AG20443 (cell line): Measurements from ENCODE around the gene IQCC.
"Not testable (repeated sequence)": the region's sequence is repeated elsewhere in the genome, so short reads cannot be mapped to it uniquely, and the experiment has no call there.

Source experiments
- DNase-seq: peaks from one replicate; pipeline ENCODE4 v3.0.0; 2012; ENCODE audit warnings: low spot score, mixed read lengths

Gene IQCC

DNA sequence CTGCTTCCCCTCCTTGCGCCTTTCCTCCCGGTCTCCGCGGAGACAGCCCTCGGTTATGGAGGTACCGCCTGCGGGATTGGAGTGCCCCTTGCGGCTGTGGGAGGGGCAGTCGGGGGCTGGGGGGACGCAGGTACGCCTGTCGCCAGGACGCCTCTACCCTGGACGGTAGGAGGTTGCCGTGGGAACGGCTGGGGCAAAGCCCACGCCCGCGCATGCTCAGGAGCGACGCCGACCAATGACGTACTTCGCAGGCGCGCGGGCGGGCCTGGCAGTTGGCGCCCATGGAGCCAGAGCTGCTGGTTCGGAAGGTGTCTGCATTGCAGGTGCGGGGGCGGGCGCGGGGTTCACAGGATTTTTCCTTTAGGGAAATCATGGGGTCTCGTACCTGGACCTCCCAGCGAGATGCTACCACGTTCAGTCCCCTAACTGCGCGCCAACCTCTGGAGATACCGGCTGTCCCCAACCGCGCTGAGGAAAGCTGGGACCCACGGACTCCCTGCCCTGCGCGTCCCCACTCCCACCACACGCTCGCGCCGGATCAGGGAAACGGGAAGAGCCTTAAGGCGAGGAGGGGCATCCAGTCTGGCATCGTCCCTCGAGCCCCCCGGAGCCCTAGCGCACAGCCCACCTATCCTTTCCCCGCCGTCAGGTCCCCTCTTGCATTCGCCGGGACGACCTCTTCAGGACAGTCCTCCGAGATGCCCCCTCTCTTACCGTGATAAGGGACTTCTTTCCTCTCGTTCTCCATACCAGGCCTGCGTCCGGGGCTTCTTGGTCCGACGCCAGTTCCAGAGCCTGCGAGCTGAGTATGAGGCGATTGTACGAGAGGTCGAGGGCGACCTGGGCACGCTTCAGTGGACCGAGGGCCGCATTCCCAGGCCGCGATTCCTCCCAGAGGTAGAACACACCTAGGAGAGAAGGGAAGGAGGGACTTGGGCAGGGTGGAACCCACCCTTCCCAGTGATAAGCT is at the start of gene IQCC:
Gene IQCC, plus strand, starts transcription at position 271 of the 970 bp plus-strand sequence. Its CDS starts 11 bp downstream, at position 282.
- DNase-seq, result peak; percentile 98

DNA sequence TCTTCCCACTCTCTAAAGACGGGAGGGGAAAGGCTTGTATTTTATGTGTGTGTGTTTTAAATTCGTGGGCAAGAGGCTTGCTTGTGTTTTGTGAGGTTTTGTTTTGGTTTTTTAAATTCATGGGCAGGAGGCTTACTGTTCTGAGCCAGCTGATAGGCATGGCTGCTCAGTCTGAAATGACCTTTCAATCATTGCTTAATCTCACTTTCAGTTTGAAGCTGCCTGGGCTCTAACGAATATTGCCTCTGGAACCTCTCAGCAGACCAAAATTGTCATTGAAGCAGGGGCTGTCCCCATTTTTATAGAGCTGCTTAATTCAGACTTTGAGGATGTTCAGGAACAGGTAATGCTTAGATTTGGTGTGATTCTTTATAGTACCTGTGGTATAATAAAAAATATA is 46.3 kb upstream of the IQCC start:
- DNase-seq, result no peak

DNA sequence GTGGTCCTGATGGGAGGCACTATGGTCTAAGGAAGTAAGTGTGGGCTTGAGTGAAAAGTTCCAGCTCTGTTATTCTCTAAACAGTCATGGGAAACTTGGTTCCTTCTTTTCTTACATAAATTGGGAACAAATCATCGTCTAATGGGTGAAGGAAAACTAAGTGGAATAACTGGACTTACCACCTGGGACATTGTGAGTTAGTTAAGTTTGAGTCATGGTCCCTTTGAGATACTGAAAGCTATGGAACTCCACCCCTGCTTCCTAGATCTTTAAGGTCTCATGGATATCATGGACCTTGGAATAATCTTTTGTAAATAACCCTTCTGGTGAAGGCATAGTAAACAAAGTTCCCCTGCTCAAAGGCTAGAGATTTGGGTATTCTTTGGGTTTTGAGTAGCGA is 42.1 kb upstream of the IQCC start:
- no peak for DNase-seq

DNA sequence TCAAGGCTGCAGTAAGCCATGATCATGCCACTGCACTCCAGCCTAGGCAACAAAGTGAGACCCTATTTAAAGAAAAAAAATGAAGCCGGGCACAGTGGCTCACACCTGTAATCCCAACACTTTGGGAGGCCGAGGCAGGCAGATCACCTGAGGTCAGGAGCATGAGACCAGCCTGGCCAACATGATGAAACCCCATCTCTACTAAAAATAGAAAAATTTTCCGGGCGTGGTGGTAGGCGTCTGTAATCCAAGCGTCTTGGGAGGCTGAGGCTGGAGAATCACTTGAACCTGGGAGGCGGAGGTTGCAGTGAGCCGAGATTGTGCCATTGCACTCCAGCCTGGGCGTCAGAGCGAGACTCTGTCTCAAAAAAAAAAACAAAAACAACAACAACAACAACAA is 39.8 kb upstream of the IQCC start:
- not testable (repeated sequence) for DNase-seq

DNA sequence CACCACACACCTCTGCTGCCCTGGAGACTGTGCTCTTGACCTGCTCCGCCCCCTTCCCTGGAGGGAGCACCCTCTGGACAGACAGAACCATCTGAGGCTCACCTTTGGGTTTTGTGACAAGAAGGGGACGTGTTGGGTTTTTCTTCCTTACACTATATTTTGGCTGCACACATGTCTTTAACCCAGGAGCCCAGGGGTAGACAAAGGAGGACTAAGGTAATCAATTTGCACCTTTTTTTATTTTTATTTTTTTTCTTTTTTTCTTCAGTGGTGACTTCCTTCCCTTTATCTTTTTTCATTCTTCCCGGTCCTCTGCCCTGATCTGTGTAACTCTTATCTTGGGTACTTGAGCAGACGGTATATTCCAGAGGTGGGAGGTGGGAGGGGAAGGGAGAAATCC is 34.5 kb upstream of the IQCC start:
- DNase-seq, result no peak

DNA sequence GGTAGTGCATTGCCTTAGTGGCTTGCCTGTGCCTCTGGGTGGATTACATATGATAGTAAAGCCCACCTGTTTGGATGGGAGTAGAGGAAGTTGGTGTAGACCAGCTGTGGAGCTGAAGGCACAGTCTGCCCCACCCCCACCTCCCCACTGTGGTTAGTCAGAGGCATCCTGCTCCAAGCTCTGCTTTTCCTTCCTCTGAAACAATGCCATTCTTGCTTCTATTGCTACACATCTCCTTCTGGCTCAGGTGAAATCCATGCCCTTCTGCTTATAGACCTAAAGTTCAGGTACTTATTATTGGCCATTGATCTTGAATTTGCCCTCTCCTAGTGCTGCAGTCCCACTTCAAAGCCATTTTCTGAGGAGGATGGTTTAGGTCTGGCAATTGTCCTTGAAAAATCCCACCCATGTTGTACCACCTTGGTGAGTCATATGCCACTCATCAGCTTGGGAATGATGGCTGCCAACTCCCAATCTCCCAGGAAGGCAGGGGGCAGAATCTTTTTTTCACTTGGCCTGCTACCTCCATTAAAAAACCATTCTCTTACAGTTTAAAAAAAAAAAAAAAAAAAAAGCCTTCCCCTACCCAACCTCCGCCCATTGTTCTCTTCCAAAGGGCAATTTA is 32.7 kb upstream of the IQCC start:
- DNase-seq, result peak; percentile 25

DNA sequence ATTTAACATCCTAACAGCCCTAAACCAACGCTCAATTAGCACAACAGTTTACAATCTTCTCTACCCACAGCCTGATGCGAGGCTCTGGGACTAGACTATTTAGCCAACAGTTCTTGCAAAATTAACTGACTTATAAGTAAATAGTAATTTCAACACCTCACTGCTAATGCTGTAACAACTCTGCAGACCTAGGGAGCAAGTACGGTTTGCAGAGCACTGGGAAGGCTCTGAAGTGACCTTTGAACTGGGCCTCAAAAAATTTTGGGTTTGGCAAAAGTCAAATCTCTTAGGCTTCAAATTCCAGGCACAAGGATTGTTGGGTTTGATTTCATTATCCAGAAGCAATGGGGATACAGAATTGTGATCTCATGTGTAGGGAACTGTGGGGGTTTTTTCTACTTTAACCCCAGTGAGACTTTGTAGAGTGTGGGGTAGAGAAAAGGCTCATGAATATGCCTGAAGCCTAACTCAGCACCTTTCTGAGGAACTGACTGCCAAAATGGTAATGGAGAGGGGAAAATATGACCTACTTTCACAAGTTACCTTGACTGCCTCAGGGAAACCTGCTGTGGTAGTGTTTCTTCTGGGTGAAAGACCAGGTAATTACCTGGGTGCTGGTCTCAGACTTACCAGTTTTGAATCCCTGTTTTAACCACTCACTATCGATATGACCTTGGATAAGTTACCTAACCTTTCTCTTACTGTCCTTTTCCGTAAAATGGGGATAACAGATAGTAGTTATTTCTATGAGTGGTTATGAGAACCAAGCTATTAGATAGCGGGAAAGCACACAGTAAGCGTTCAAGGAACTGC is 26.9 kb upstream of the IQCC start:
- no peak for DNase-seq

DNA sequence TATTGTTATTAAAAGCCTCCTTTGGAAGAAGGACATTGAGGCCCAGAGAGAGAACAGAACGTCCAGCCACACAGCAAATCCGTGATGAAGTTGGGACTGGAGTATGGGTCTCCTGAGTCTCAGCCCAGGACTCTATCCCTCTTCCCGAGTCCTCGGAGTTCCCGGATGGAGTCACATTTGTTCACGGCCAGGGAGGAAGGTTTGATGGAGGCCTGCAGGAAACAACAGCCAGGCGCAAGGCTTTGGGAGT is 26.4 kb upstream of the IQCC start:
- no peak for DNase-seq

DNA sequence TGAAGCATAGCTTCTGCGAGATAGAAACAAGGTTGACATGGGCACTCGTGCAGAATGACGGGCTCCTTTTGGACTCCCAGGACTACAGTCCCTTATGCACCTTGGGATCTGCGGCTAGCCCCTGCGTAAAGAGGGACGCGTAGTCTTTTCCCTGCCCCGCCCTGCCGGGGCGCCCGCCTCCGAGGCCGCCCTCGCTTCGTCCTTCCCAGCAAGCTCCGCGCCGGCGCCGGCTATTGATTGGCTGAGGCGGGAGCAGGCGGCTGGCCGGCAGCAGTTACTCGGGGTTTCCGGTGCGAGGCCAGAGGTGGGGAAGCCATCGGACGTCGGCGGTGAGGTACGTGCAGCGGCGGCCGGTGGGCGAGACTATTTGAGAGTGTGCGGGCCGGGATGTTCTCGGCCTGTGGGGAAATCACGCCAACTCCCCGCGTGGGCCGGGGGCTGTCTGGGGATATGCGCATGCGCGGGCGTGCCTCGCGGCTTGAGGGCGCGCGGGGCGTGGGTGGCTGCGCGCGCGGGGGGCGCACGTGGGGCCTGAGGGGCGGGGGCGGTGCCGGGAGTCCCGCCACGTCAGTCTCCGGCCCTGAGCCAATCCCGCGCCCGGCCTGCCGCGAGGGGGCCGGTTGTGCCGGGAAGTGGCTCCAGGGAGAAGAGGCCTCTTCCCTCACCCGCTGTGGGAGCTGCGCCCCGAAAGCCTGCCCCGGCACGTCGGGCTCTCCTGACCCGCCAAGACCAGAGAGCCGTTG is 25.9 kb upstream of the IQCC start, which contains the start of gene TXLNA:
Gene TXLNA, plus strand, starts transcription at position 233 of the 743 bp plus-strand sequence. CDS start 671 bp downstream, outside the sequence.
- peak; percentile 99 for DNase-seq

DNA sequence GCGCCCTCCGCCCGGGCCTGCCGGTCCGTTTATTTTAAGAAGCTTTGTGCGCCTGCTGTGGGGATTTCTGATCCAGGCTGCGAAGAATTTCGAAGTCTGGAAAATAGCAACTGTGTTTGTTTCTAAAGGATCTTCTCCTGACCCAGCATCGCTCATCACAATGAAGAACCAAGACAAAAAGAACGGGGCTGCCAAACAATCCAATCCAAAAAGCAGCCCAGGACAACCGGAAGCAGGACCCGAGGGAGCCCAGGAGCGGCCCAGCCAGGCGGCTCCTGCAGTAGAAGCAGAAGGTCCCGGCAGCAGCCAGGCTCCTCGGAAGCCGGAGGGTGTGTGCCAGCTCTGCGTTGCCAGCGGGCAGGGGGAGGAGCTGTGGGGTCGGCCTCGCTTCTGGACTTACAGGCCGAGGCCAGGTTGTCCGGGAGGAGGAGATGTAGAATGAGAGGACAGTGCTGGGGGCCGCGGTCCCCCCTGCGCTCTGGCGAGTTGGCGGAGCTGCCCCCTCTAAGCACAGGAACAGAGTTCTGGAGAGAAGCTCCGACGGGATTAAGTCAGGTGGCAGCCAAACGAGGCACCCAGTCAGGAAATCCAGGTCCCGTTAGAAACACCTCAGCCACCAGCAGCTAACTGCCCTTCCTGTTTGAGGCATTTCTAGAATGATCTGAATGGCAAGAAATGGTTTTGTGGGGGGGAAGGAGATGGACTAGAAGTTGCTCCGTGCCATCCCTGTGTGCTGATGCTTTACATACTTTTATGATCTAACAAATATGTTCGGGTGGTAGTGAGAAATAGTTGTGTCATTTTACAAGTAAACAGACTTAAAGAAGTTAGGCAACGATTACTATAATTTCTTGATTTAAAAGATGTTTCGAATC is 25.0 kb upstream of the IQCC start:
- peak; percentile 74 for DNase-seq

DNA sequence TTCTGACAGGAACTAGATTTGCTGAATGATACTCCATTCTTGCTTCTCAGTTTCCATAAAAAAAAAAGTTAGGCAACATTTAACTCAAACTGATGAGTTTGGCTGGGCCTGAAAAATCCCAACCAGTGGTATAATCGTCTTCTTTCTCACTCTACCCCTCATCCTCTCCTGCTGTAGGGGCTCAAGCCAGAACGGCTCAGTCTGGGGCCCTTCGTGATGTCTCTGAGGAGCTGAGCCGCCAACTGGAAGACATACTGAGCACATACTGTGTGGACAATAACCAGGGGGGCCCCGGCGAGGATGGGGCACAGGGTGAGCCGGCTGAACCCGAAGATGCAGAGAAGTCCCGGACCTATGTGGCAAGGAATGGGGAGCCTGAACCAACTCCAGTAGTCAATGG is 24.4 kb upstream of the IQCC start:
- DNase-seq, result no peak

DNA sequence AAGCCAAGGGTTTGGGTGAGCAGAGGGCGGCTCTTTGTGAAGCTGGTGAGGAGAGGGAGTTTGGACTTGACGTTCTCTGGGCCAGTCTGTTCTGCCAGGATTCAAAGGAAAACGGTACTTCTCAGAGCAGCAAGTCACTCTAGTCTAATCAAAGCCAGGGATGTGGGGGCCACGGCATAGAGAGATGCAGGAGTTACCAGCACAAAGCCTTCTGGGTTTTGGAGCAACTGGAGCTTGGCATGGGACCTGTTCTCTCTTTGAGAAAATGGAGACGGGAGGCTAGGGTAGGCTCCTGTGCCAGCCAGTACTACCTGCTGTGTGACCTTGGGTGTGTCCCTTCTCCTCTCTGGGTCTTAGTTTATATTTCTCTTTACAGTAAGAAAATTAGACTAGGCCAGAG is 23.9 kb upstream of the IQCC start:
- no peak for DNase-seq

DNA sequence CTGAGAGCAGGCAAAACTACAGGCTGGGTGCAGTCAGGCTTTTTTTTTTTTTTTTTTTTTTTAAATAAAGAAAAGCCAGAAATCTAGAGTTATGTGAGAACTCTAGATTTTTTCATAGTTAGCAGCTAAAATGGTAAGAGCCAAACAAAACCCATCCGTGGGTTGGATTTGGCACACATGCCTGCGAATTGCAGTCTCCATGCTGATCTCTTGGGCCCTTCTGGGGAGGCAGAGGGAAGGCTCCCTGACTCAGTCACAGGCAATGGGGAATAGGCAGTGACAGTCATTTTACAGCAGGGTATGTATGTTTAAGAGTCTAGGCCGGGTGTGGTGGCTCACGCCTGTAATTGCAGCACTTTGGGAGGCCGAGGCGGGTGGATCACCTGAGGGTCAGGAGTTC is 23.4 kb upstream of the IQCC start:
- no peak for DNase-seq

DNA sequence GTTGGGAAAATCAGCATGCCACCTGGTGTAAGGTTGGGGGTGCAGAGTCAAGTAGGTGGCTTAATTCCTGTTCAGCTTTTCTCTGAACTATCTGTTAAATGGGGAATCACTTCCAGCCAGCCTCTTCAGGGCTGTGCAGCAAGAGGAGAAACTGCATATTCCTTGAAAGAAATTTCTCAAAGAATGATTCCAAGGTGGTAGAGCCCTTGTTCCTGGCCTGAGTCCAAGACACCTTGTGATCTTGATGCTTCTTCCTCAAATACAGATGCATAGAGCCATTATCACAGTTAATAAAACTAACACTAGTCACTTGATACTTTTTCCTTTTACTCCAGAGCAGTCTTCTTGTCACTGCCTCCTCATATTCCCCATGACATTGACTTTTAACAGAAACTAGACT is 20.8 kb upstream of the IQCC start:
- no peak for DNase-seq

DNA sequence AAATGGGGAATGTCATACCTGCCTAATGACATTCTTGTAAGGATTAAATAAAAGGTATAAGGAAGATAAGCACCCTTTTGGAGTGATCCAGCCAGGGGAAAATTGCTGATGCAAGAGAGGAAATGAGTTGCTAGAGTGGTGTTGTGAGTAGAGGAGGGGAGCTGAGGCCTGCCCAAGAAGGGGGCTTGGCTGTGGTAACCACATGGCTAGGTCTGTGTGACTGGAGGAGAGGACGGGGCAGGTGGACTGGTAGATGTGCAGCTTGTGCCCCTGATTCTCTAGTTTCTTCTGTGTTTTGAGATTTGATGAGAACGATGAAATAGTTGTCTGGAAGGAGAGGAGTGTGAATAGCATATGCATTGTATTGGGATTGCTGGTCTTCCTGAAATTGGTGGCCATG is 19.4 kb upstream of the IQCC start:
- DNase-seq, result no peak

DNA sequence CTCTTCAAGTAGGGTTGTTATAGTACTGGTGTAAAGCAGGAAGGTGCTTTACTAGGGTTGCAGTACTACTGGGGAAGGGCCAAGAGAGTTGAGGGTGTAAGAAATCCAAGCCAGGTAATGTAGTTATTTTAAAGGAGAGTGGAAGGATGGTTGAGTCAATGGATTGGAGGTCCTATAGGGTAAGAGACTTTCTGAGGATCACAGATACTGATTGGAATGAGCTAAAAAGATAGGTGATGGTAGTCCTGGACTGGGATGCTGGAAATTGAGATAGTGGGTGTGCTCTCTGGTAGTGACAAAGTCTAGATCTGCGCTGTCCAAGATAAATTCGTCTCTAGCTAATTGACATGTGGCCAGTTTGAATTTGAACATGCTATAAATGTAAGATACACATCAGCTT is 19.0 kb upstream of the IQCC start:
- DNase-seq, result no peak

DNA sequence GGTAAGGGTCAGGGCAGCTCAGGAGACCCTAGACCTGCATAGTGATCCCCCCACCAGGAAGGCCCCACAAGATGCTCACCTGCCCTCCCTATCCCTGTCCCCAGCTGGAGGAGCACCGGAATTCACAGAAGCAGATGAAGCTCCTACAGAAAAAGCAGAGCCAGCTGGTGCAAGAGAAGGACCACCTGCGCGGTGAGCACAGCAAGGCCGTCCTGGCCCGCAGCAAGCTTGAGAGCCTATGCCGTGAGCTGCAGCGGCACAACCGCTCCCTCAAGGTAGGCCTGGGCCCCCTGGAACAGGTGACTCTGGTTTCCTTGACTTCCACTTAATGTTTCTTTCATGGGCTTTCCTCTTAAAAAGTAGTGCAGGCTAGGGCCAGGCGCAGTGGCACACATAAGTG is 17.6 kb upstream of the IQCC start:
- DNase-seq, result no peak

DNA sequence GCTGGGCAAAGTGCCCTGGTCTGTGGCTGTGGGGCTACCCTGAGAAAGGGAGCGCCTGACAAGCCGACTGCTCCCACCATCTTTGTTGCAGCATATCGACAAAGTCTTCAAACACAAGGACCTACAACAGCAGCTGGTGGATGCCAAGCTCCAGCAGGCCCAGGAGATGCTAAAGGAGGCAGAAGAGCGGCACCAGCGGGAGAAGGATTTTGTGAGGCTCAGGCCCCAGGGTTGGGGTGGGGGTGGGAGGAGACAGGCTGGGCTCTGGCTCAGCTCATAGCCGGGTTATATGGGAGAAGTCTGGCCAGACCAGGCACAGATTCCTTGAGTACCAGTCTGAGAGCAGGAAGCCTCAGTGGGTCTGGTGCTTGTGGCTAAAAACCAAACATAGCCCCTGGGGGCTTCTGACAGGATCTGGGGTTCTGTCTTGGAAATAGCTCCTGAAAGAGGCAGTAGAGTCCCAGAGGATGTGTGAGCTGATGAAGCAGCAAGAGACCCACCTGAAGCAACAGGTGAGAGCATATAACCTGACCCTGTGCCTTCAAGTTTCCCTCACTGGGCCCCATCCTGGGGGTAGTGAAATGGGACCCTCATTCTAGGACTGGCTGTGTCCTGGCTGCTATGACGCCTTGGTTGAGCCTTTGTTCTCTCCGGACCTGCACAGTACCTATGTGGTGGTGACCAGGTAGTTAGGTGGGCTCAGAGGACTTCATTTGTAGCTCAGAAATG is 13.1 kb upstream of the IQCC start:
- no peak for DNase-seq

DNA sequence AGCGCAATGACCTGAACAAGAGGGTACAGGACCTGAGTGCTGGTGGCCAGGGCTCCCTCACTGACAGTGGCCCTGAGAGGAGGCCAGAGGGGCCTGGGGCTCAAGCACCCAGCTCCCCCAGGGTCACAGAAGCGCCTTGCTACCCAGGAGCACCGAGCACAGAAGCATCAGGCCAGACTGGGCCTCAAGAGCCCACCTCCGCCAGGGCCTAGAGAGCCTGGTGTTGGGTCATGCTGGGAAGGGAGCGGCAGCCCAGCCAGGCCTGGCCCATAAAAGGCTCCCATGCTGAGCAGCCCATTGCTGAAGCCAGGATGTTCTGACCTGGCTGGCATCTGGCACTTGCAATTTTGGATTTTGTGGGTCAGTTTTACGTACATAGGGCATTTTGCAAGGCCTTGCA is 10.5 kb upstream of the IQCC start:
- DNase-seq, result no peak

DNA sequence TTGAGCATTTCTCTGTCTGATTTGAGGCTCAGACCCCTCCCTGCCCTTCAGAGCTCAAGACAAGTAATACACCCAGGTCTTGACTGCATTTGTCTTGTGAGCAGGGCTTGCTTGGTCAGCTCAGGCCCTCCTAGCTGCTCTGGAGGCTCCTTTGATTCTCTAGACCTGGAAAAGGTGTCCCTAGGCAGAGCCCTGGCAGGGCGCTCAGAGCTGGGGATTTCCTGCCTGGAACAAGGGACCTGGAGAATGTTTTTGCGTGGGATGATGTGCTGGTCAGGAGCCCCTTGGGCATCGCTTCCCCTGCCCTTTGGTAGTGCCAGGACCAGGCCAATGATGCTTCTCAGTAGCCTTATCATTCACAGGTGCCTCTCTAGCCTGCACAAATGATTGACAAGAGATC is 9.9 kb upstream of the IQCC start:
- DNase-seq, result no peak
